Measurements from ENCODE around the gene MRPS5. TPM values are rescaled to one million over a fixed set of nuclear protein-coding genes. Genes with fewer than 3 reads are reported as not detected.
A peak's percentile ranks its signal among the peaks of the same experiment; 100 is the strongest.

MRPS5 gene
- total RNA-seq, 3 donors from 2014 or later = 37.4 to 54.4 (median 43.8) TPM

DNA sequence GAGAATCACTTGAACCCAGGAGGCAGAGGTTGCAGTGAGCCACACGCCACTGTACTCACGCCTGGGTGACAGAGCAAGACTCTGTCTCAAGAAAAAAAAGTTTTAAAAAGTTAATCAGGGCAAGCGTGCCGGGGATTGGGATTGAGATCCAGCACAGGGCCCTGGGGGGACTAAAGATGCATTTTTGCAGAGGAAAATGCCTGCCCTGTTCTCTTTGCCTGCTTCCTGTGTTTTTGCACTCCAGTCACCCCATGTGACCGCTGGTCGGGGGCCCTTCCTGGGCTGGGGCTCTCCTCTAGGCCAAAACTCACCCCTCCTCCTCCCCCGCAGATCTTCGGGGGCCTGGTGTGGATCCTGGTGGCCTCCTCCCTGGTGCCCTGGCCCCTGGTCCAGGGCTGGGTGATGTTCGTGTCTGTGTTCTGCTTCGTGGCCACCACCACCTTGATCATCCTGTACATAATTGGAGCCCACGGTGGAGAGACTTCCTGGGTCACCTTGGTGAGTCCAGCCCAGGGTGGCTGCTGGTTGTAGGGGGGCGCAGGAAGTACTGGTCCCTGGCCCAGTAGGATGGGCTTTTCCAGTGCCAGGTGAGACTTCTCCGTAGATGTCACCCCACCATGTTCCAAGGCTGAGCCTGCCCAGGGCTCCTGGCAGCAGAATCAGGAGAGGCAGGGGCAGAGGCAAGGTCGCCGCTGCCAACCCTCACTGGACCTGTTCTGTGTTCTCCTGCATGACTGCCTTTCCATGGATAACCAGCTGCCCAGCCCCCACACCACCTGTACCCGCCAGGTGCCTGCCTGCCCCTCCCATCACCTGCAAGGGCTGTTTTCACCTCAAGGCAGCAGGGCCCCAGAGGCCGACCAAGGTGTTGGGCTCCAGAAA lies 73.7 kb downstream of the MRPS5 start:
- Histone ChIP-seq H3K4me1 (peaks cover 0 to 4% of the 10 kb centered on the region in 2 donors), H3K27ac (no peak overlapping the region), H3K27me3 (peaks cover 0 to 3% of the 10 kb centered on the region in 2 donors), H3K4me3 (no peak overlapping the region), H3K9me3 (no peaks in the 10 kb centered on the region), H3K36me3 (no peaks in the 10 kb centered on the region)
- intact Hi-C loops (cut with DNase I; ENCODE audit: low total_unique reads) = no loop called here
- DNase-seq (ENCODE audit: low spot score in 2 of 2) = no peak
- TF ChIP-seq POLR2A (IDR thresholded peaks at IDR 0.05) (no peak), POLR2AphosphoS5 (IDR thresholded peaks at IDR 0.05) (no peak), CTCF (IDR thresholded peaks at IDR 0.05) (no peak)

- no peak overlapping the region for H3K4me3 ChIP-seq
- H3K4me1 ChIP-seq = peaks cover 0 to 4% of the 10 kb centered on the region in 2 donors
- no peak for TF ChIP-seq CTCF (IDR thresholded peaks at IDR 0.05)
- no peak for TF ChIP-seq POLR2AphosphoS5 (IDR thresholded peaks at IDR 0.05)
- TF ChIP-seq POLR2A (IDR thresholded peaks at IDR 0.05) = no peak
- no peaks in the 10 kb centered on the region for H3K9me3 ChIP-seq
- no peak for DNase-seq (ENCODE audit: low spot score in 2 of 2)
- no peaks in the 10 kb centered on the region for H3K27me3 ChIP-seq
- intact Hi-C loops (cut with DNase I; ENCODE audit: low total_unique reads) = no loop called here
- no peaks in the 10 kb centered on the region for H3K36me3 ChIP-seq
- H3K27ac ChIP-seq = no peak overlapping the region
Observed at GRCh38 chr2:95046371-95047112, 75.1 kb downstream of the MRPS5 start.

GRCh38 chr2:95044601-95045000 lies 77.0 kb downstream of the MRPS5 start:
- H3K4me1 ChIP-seq = peaks cover 0 to 4% of the 10 kb centered on the region in 2 donors
- no peak for DNase-seq (ENCODE audit: low spot score in 2 of 2)
- intact Hi-C loops (cut with DNase I; ENCODE audit: low total_unique reads) = no loop called here
- H3K36me3 ChIP-seq = no peaks in the 10 kb centered on the region
- TF ChIP-seq CTCF (IDR thresholded peaks at IDR 0.05) (no peak), POLR2A (IDR thresholded peaks at IDR 0.05) (no peak), POLR2AphosphoS5 (IDR thresholded peaks at IDR 0.05) (no peak)
- no peak overlapping the region for H3K27ac ChIP-seq
- H3K27me3 ChIP-seq = no peaks in the 10 kb centered on the region
- H3K9me3 ChIP-seq = no peaks in the 10 kb centered on the region
- H3K4me3 ChIP-seq = no peak overlapping the region

- H3K4me3 ChIP-seq = no peak overlapping the region
- H3K9me3 ChIP-seq = no peaks in the 10 kb centered on the region
- no peaks in the 10 kb centered on the region for H3K27me3 ChIP-seq
- peak; percentile 63 to 70 for DNase-seq (ENCODE audit: low spot score in 2 of 2)
- H3K4me1 ChIP-seq = peaks cover 0 to 4% of the 10 kb centered on the region in 2 donors
- TF ChIP-seq POLR2AphosphoS5 (IDR thresholded peaks at IDR 0.05) (no peak), POLR2A (IDR thresholded peaks at IDR 0.05) (no peak), CTCF (IDR thresholded peaks at IDR 0.05) (no peak)
- no peaks in the 10 kb centered on the region for H3K36me3 ChIP-seq
- intact Hi-C loops (cut with DNase I; ENCODE audit: low total_unique reads) = no loop called here
- H3K27ac ChIP-seq = no peak overlapping the region
Observed at GRCh38 chr2:95043300-95044093, 78.1 kb downstream of the MRPS5 start.

Measured in breast epithelium (tissue), 4 donors.